IMR-90 (cell line): ENCODE measurements around the gene WNT11. TPM values are rescaled to one million over a fixed set of nuclear protein-coding genes. Genes with fewer than 3 reads are reported as not detected.
A peak's percentile ranks its signal among the peaks of the same experiment; 100 is the strongest.

ENCODE experiments used
- ATAC-seq: fragments of 200-7000 bp; cut with Tn5 transposase; 2 replicates; pipeline ENCODE4 v1.9.1; 2020; ENCODE audit warnings: low read depth, mild to moderate bottlenecking, moderate library complexity
- BruUV-seq: library from RNA; stranded (reverse); fragments of 400-500 nt; replicated peaks from 2 replicates; lab custom pipeline; 2021; lab: Mats Ljungman, UMichigan
- CTCF ChIA-PET: fragments of 300-600 bp; formaldehyde crosslinking; extraction: SDS; loops from one replicate; lab custom pipeline; 2021; ENCODE audit warnings: antibody characterized with exemption; lab: Yijun Ruan, JAX
- POLR2A ChIA-PET: fragments of 300-600 bp; sonication (Branson Sonifier 250); formaldehyde crosslinking; loops from one replicate; lab custom pipeline; 2022; ENCODE audit warnings: antibody characterized with exemption; ENCODE audit not compliant: unreplicated experiment; lab: Charles Lee
- DNase-seq: peaks from one replicate; pipeline ENCODE4 v3.0.0; 2013
- H2AFZ ChIP-seq: replicated peaks from 2 replicates; pipeline ENCODE3; 2013; ENCODE audit warnings: low read length, mild to moderate bottlenecking; ENCODE audit not compliant: poor library complexity
- H2AK5ac ChIP-seq: 2 replicates; pipeline ENCODE4 v1.6.1; 2013; ENCODE audit warnings: low read depth, low read length, inconsistent platforms
- H2AK9ac ChIP-seq: replicated peaks from 2 replicates; pipeline ENCODE3; 2013; ENCODE audit warnings: mild to moderate bottlenecking, low read depth, low read length, moderate library complexity; ENCODE audit not compliant: poor library complexity
- H2BK120ac ChIP-seq: 2 replicates; pipeline ENCODE4 v1.6.1; 2013; ENCODE audit warnings: low read depth, low read length, inconsistent platforms
- H2BK15ac ChIP-seq: 3 replicates; pipeline ENCODE4 v1.6.1; 2013; ENCODE audit warnings: low read depth, low read length, inconsistent platforms
- H2BK20ac ChIP-seq: 2 replicates; pipeline ENCODE4 v1.6.1; 2013; ENCODE audit warnings: low read depth, mild to moderate bottlenecking, inconsistent platforms, low read length, moderate library complexity
- H2BK5ac ChIP-seq: 2 replicates; pipeline ENCODE4 v1.6.1; 2013; ENCODE audit warnings: mild to moderate bottlenecking, low read depth, low read length, inconsistent platforms; ENCODE audit not compliant: poor library complexity, severe bottlenecking
- H3K14ac ChIP-seq: replicated peaks from 2 replicates; pipeline ENCODE4 v1.6.1; 2013; ENCODE audit warnings: low read depth, low read length, inconsistent platforms
- H3K18ac ChIP-seq: 2 replicates; pipeline ENCODE4 v1.6.1; 2013; ENCODE audit warnings: low read depth, low read length, control low read depth
- H3K23ac ChIP-seq: 2 replicates; pipeline ENCODE4 v1.6.1; 2013; ENCODE audit warnings: low read depth, low read length, inconsistent platforms
- H3K27ac ChIP-seq: 2 replicates; pipeline ENCODE4 v1.5.1; 2013; ENCODE audit warnings: mild to moderate bottlenecking, control low read depth, low read length; ENCODE audit not compliant: insufficient read depth
- H3K27me3 ChIP-seq: 2 replicates; pipeline ENCODE4 v1.6.1; 2013; ENCODE audit warnings: low read length; ENCODE audit not compliant: control insufficient read depth, insufficient read depth
- H3K36me3 ChIP-seq: 2 replicates; pipeline ENCODE4 v1.6.1; 2013; ENCODE audit warnings: low read length, mixed read lengths; ENCODE audit not compliant: control insufficient read depth, insufficient read depth
- H3K4ac ChIP-seq: 2 replicates; pipeline ENCODE4 v1.6.1; 2013; ENCODE audit warnings: low read depth, low read length, inconsistent platforms
- H3K4me1 ChIP-seq: 2 replicates; pipeline ENCODE4 v1.6.1; 2013; ENCODE audit warnings: low read length, mixed read lengths; ENCODE audit not compliant: control insufficient read depth, insufficient read depth
- H3K4me2 ChIP-seq: 2 replicates; pipeline ENCODE4 v1.6.1; 2013; ENCODE audit warnings: low read depth, mild to moderate bottlenecking, control low read depth, low read length, moderate library complexity
- H3K4me3 ChIP-seq: 2 replicates; pipeline ENCODE4 v1.5.1; 2013; ENCODE audit warnings: low read depth, mild to moderate bottlenecking, control low read depth, low read length, moderate library complexity; ENCODE audit not compliant: insufficient read depth
- H3K56ac ChIP-seq: 2 replicates; pipeline ENCODE4 v1.6.1; 2013; ENCODE audit warnings: low read length, inconsistent platforms; ENCODE audit not compliant: insufficient read depth; ENCODE audit errors: extremely low read depth
- H3K79me1 ChIP-seq, 2 experiments: 2 replicates each; pipeline ENCODE4 v1.6.1; 2013; ENCODE audit warnings: low read length in 2 of 2, inconsistent platforms in 1 of 2, low read depth in 1 of 2
- H3K9ac ChIP-seq: 2 replicates; pipeline ENCODE4 v1.6.1; 2013; ENCODE audit warnings: low read depth, low read length, control low read depth
- H3K9me1 ChIP-seq: 2 replicates; pipeline ENCODE4 v1.6.1; 2013; ENCODE audit warnings: low read length, inconsistent platforms; ENCODE audit not compliant: insufficient read depth
- H3K9me3 ChIP-seq: 2 replicates; pipeline ENCODE4 v1.6.1; 2013; ENCODE audit warnings: low read length; ENCODE audit not compliant: control insufficient read depth, insufficient read depth
- H4K20me1 ChIP-seq: 2 replicates; pipeline ENCODE4 v1.6.1; 2013; ENCODE audit warnings: low read length, inconsistent platforms; ENCODE audit not compliant: insufficient read depth
- H4K5ac ChIP-seq: 2 replicates; pipeline ENCODE4 v1.6.1; 2013; ENCODE audit warnings: mild to moderate bottlenecking, low read depth, low read length, control low read depth
- H4K8ac ChIP-seq, 2 experiments: 2 replicates each; pipeline ENCODE4 v1.6.1; 2013; ENCODE audit warnings: low read depth in 2 of 2, low read length in 2 of 2, control low read depth in 1 of 2, inconsistent platforms in 1 of 2
- H4K91ac ChIP-seq: 2 replicates; pipeline ENCODE4 v1.6.1; 2013; ENCODE audit warnings: low read depth, low read length, inconsistent platforms; ENCODE audit not compliant: insufficient read depth
- BHLHE40 ChIP-seq: fragments of 150-350 bp; IDR thresholded peaks from 2 replicates; pipeline ENCODE4 v1.6.1; 2016; ENCODE audit warnings: mild to moderate bottlenecking, low read depth, low read length
- CEBPB ChIP-seq: IDR thresholded peaks from 2 replicates; pipeline ENCODE4 v1.6.1; 2012; ENCODE audit warnings: low read depth, low read length, improper control_type of control experiment
- CHD1 ChIP-seq: IDR thresholded peaks from 2 replicates; pipeline ENCODE4 v1.6.1; 2012; ENCODE audit warnings: low read depth, low read length, improper control_type of control experiment
- CTCF ChIP-seq: conservative IDR thresholded peaks from 2 replicates; pipeline ENCODE4 v1.5.1; 2012; ENCODE audit warnings: mild to moderate bottlenecking, low read depth, low read length, improper control_type of control experiment
- ELK1 ChIP-seq: fragments of 150-350 bp; IDR thresholded peaks from 2 replicates; pipeline ENCODE4 v1.6.1; 2016; ENCODE audit warnings: low read depth, mild to moderate bottlenecking, low read length, moderate library complexity, borderline replicate concordance
- FOS ChIP-seq: fragments of 150-350 bp; IDR thresholded peaks from 2 replicates; pipeline ENCODE4 v1.6.1; 2016; ENCODE audit warnings: low read depth, low read length
- MAFK ChIP-seq: IDR thresholded peaks from 2 replicates; pipeline ENCODE4 v1.6.1; 2012; ENCODE audit warnings: low read depth, low read length, improper control_type of control experiment
- MAZ ChIP-seq: IDR thresholded peaks from 2 replicates; pipeline ENCODE4 v1.6.1; 2012; ENCODE audit warnings: low read depth, mild to moderate bottlenecking, low read length, improper control_type of control experiment, moderate library complexity, borderline replicate concordance
- MXI1 ChIP-seq: IDR thresholded peaks from 2 replicates; pipeline ENCODE4 v1.6.1; 2012; ENCODE audit warnings: low read depth, mild to moderate bottlenecking, low read length, moderate library complexity, borderline replicate concordance
- NFE2L2 ChIP-seq: fragments of 150-350 bp; IDR thresholded peaks from 2 replicates; pipeline ENCODE4 v1.6.1; 2016; ENCODE audit warnings: low read depth, mild to moderate bottlenecking, low read length
- POLR2A ChIP-seq: IDR thresholded peaks from 2 replicates; pipeline ENCODE4 v1.6.1; 2012; ENCODE audit warnings: mild to moderate bottlenecking, low read depth, low read length
- RAD21 ChIP-seq: IDR thresholded peaks from 2 replicates; pipeline ENCODE4 v1.6.1; 2012; ENCODE audit warnings: low read length, improper control_type of control experiment
- RCOR1 ChIP-seq: IDR thresholded peaks from 2 replicates; pipeline ENCODE4 v1.6.1; 2012; ENCODE audit warnings: mild to moderate bottlenecking, low read length, improper control_type of control experiment; ENCODE audit not compliant: insufficient replicate concordance
- RFX5 ChIP-seq: IDR thresholded peaks from 2 replicates; pipeline ENCODE4 v1.8.0; 2012; ENCODE audit warnings: low read depth, mild to moderate bottlenecking, low read length, moderate library complexity
- SMC3 ChIP-seq: fragments of 150-350 bp; IDR thresholded peaks from 2 replicates; pipeline ENCODE4 v1.6.1; 2016; ENCODE audit warnings: low read depth, mild to moderate bottlenecking, antibody characterized with exemption, low read length, moderate library complexity
- USF2 ChIP-seq: fragments of 150-350 bp; IDR thresholded peaks from 2 replicates; pipeline ENCODE4 v1.6.1; 2017; ENCODE audit warnings: mild to moderate bottlenecking, antibody characterized with exemption, low read length, low read depth
- WGBS, 2 experiments: methylation state at CpG; one replicate each; pipeline versions ENCODE4 v1.1.5 to v1.1.7; 2013; ENCODE audit warnings: missing lambda C conversion rate in 2 of 2; ENCODE audit not compliant: insufficient read length in 1 of 2; ENCODE audit errors: extremely low coverage in 2 of 2; 5-methylcytosine and 5-hydroxymethylcytosine counted together
- dilution Hi-C: fragments of 300-500 bp; cut with HindIII; formaldehyde crosslinking; loops from one replicate; pipeline ENCODE4 v1.14.3; 2018; ENCODE audit warnings: low sequenced_read_pairs; ENCODE audit not compliant: unreplicated experiment
- in situ Hi-C: fragments of 300-500 bp; cut with MboI; formaldehyde crosslinking; loops from 3 replicates; pipeline ENCODE4 v1.14.3; 2019; ENCODE audit warnings: low sequenced_read_pairs, inconsistent platforms, mixed read lengths
- intact Hi-C: fragments of 100-400 bp; cut with micrococcal nuclease; formaldehyde crosslinking; loops from 2 replicates; pipeline ENCODE4 v1.10.0; 2022
- polyA plus RNA-seq, 3 experiments: library from polyadenylated mRNA; depleted of rRNA; stranded (reverse); fragments of >200 nt; gene quantifications; 2 replicates each; pipeline ENCODE4 v1.2.3, GENCODE V29; 2012; ENCODE audit warnings: low replicate concordance in 1 of 3
- total RNA-seq: library from RNA; depleted of rRNA; stranded (reverse); fragments of >200 nt; gene quantifications from 2 replicates; pipeline ENCODE4 v1.2.3, GENCODE V29; 2012

Gene WNT11
- total and polyA plus RNA-seq, 2 of the 4 experiments (the other 2 are of a cell fraction), result 0.10 TPM; not detected in 1

- DNase-seq (no peak), ATAC-seq (no peak)
- 46% methylated on average over 3 of the region's 17 CpGs; no CpG with 5 or more reads in 1 of the 2 experiments for WGBS, 2 experiments
- H3K4me1 ChIP-seq, result no peaks in the 10 kb centered on the region
- dilution Hi-C loops (no loop called here), in situ Hi-C loops (no loop called here), intact Hi-C loops (no loop called here)
- no peak overlapping the region for H2BK20ac ChIP-seq
- no peak overlapping the region for H2BK120ac ChIP-seq
- no peak overlapping the region for H3K4ac ChIP-seq
- H3K9me3 ChIP-seq, result no peaks in the 10 kb centered on the region
- H2AK9ac ChIP-seq, result peak overlapping the region; percentile 8
- no peak overlapping the region for H2AK5ac ChIP-seq
- no peaks in the 10 kb centered on the region for H4K20me1 ChIP-seq
- POLR2A ChIA-PET, result no interaction called here
- H3K14ac ChIP-seq, result no peak overlapping the region
- no TSS peak for BruUV-seq
- H3K27me3 ChIP-seq, result peaks cover 48% of the 10 kb centered on the region
- H3K56ac ChIP-seq, result no peak overlapping the region
- H3K9me1 ChIP-seq, result no peaks in the 10 kb centered on the region
- no peak overlapping the region for H3K4me3 ChIP-seq
- no peak overlapping the region for H2BK15ac ChIP-seq
- H3K23ac ChIP-seq, result no peak overlapping the region
- H4K91ac ChIP-seq, result no peak overlapping the region
- H4K5ac ChIP-seq, result no peak overlapping the region
- no peaks in the 10 kb centered on the region for H3K36me3 ChIP-seq
- H3K4me2 ChIP-seq, result no peak overlapping the region
- no peak overlapping the region for H3K9ac ChIP-seq
- H3K18ac ChIP-seq, result no peak overlapping the region
- CTCF ChIA-PET, result no interaction called here
- H3K27ac ChIP-seq, result no peak overlapping the region
- H2BK5ac ChIP-seq, result no peak overlapping the region
- no peak overlapping the region for H2AFZ ChIP-seq
- no peaks in the 10 kb centered on the region for H3K79me1 ChIP-seq
- TF ChIP-seq FOS, result no peak
- TF ChIP-seq CHD1, result no peak
- no peak for TF ChIP-seq SMC3
- no peak for TF ChIP-seq NFE2L2
- TF ChIP-seq BHLHE40, result no peak
- TF ChIP-seq CEBPB, result no peak
- TF ChIP-seq CTCF, result no peak
- TF ChIP-seq ELK1, result no peak
- TF ChIP-seq MAZ, result no peak
- TF ChIP-seq MAFK, result no peak
- no peak for TF ChIP-seq RFX5
- no peak for TF ChIP-seq POLR2A
- TF ChIP-seq RCOR1, result no peak
- TF ChIP-seq USF2, result no peak
- TF ChIP-seq MXI1, result no peak
- no peak for TF ChIP-seq RAD21
- no peak overlapping the region for H4K8ac ChIP-seq
These were observed 35.1 kb upstream of the WNT11 start for GRCh38 chr11:76241243-76242000.
